ENCODE results near the gene MRPL45. TPM values are rescaled to one million over a fixed set of nuclear protein-coding genes. Genes with fewer than 3 reads are reported as not detected.

Gene MRPL45
- total and polyA plus RNA-seq, 4 donors, result 14.4 to 38.9 (median 27.2) TPM

GRCh38 chr17:38338535-38338934, 41.6 kb downstream of the MRPL45 start:
- 90 to 97% methylated on average over 4 of the region's 4 CpGs for WGBS, 2 donors
- no peak for ATAC-seq (ENCODE audit: low FRiP score)

DNA sequence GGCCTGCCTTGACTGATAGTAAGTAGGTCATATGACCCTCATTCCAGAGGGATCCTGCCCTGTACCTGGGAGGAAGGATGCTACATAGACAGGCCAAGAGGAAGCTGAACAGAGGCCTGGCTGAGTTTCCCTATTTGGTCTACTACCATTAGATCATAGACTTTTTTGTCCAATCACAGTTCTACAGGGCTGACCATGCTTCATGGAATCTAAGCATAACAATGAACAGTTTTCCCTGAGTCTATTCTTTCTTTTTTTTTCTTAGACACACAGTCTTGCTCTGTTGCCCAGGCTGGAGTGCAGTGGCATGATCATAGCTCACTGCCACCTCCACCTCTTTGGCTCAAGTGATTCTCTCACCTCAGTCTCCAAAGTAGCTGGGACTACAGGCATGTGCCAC, 42.9 kb downstream of the MRPL45 start:
- Histone ChIP-seq H3K9me3 (ENCODE audit: control insufficient read depth, low read length) (no peaks in the 10 kb centered on the region), H3K36me3 (ENCODE audit: control insufficient read depth in 1 of 2, insufficient read depth in 2 of 2, low read length in 1 of 2) (no peaks in the 10 kb centered on the region), H3K27me3 (ENCODE audit: control insufficient read depth in 1 of 2, insufficient read depth in 2 of 2, low read length in 1 of 2) (no peaks in the 10 kb centered on the region), H3K27ac (ENCODE audit: low read depth in 1 of 2, low read length in 2 of 2) (no peak overlapping the region), H3K4me3 (ENCODE audit: low read length in 2 of 2) (no peak overlapping the region), H3K4me1 (ENCODE audit: control insufficient read depth in 1 of 2, insufficient read depth in 2 of 2, low read length in 2 of 2) (no peaks in the 10 kb centered on the region)
- ATAC-seq (ENCODE audit: low FRiP score) (no peak), DNase-seq (peak in 1 of 2 donors; percentile 0)
- intact Hi-C loops (cut with DNase I), result no loop called here

More at GRCh38 chr17:38338535-38338934, 41.6 kb downstream of the MRPL45 start:
- DNase-seq, result peak in 1 of 2 donors; percentile 31
- no peaks in the 10 kb centered on the region for H3K9me3 ChIP-seq (ENCODE audit: control insufficient read depth, low read length)
- no peak overlapping the region for H3K4me3 ChIP-seq (ENCODE audit: low read length in 2 of 2)
- intact Hi-C loops (cut with DNase I), result no loop called here
- H3K27me3 ChIP-seq (ENCODE audit: control insufficient read depth in 1 of 2, insufficient read depth in 2 of 2, low read length in 1 of 2), result no peaks in the 10 kb centered on the region
- no peaks in the 10 kb centered on the region for H3K36me3 ChIP-seq (ENCODE audit: control insufficient read depth in 1 of 2, insufficient read depth in 2 of 2, low read length in 1 of 2)
- no peaks in the 10 kb centered on the region for H3K4me1 ChIP-seq (ENCODE audit: control insufficient read depth in 1 of 2, insufficient read depth in 2 of 2, low read length in 2 of 2)
- no peak overlapping the region for H3K27ac ChIP-seq (ENCODE audit: low read depth in 1 of 2, low read length in 2 of 2)

DNA sequence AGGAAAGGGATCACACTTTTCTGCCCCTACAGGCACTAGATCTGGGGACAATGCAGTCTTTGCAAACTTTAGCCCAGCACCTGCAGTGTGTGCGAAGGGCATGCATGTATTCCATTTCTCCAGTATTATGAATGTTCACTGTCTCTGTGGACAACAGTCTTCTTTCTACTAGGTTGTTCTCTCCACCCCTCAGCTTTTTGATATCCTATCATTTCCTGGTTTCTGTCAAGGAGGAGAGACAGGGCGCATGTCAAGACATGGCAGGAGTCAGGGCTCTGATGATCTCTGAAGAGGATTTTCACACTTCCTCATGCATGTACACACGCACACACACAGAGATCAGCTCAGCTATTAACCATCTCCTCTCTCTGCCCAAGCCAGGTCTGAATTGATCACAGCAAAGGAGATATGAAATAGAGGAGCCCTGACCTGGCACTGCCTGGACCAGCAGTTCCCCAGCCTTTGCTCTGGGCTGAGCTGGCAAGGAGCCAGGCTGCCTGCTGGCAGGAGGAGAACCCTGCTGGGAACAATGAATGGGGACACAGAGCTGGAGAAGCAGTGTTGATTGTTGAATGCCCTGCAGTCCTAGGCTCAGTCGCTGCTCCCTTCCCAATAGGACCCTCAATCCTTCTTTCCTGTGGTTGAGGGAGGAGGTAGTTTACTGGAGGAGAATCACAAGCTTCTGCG, 44.2 kb downstream of the MRPL45 start:
- no peak overlapping the region for H3K4me3 ChIP-seq (ENCODE audit: low read length in 2 of 2)
- H3K4me1 ChIP-seq (ENCODE audit: control insufficient read depth in 1 of 2, insufficient read depth in 2 of 2, low read length in 2 of 2), result no peaks in the 10 kb centered on the region
- H3K36me3 ChIP-seq (ENCODE audit: control insufficient read depth in 1 of 2, insufficient read depth in 2 of 2, low read length in 1 of 2), result no peaks in the 10 kb centered on the region
- DNase-seq (peak in 1 of 2 donors; percentile 79), ATAC-seq (ENCODE audit: low FRiP score) (no peak)
- intact Hi-C loops (cut with DNase I), result no loop called here
- H3K9me3 ChIP-seq (ENCODE audit: control insufficient read depth, low read length), result no peaks in the 10 kb centered on the region
- 60 to 64% methylated on average over 5 of the region's 5 CpGs for WGBS, 2 donors
- H3K27me3 ChIP-seq (ENCODE audit: control insufficient read depth in 1 of 2, insufficient read depth in 2 of 2, low read length in 1 of 2), result no peaks in the 10 kb centered on the region
- H3K27ac ChIP-seq (ENCODE audit: low read depth in 1 of 2, low read length in 2 of 2), result no peak overlapping the region

DNA sequence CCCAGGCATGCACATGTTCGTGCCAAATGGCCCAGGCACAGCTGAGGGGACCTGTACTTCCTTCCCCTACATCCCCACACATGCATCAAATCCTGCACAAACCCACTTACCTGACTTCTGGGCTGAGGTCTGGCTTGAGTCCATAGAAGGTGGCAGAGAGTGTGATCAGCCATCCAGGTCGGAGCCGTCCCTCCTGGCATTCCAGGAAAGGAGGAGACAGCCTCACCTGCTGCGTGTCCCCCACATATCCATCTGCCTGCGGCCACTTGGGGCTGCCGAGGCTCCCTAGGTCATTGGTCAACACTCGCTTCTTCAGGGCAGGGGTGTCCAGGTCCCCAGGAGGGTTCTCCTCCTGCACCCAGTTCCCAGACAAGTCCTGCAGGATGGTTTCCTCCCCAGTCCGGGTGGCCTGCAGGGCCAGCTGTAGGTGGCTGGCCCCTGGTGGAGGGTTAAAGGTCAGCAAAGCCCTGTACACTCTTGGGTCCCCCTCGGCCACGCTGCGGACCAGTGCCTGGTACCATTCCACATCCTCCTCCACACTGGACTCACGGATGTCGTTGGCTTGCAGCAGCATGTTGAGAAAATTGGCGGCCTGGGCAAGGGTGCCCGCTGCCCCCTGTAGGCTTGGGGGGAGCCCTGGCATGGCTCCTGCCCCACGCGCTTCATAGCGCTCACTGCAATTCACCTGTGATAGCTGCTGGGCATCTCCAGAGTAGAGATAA, 46.1 kb downstream of the MRPL45 start:
- H3K27me3 ChIP-seq (ENCODE audit: control insufficient read depth in 1 of 2, insufficient read depth in 2 of 2, low read length in 1 of 2), result no peaks in the 10 kb centered on the region
- no peak overlapping the region for H3K4me3 ChIP-seq (ENCODE audit: low read length in 2 of 2)
- peak in 1 of 2 donors; percentile 43 for DNase-seq
- H3K27ac ChIP-seq (ENCODE audit: low read depth in 1 of 2, low read length in 2 of 2), result no peak overlapping the region
- no peaks in the 10 kb centered on the region for H3K36me3 ChIP-seq (ENCODE audit: control insufficient read depth in 1 of 2, insufficient read depth in 2 of 2, low read length in 1 of 2)
- no peaks in the 10 kb centered on the region for H3K9me3 ChIP-seq (ENCODE audit: control insufficient read depth, low read length)
- no peak for ATAC-seq (ENCODE audit: low FRiP score)
- H3K4me1 ChIP-seq (ENCODE audit: control insufficient read depth in 1 of 2, insufficient read depth in 2 of 2, low read length in 2 of 2), result no peaks in the 10 kb centered on the region
- intact Hi-C loops (cut with DNase I), result no loop called here
- 90% methylated on average over 18 of the region's 18 CpGs for WGBS, 2 donors

DNA sequence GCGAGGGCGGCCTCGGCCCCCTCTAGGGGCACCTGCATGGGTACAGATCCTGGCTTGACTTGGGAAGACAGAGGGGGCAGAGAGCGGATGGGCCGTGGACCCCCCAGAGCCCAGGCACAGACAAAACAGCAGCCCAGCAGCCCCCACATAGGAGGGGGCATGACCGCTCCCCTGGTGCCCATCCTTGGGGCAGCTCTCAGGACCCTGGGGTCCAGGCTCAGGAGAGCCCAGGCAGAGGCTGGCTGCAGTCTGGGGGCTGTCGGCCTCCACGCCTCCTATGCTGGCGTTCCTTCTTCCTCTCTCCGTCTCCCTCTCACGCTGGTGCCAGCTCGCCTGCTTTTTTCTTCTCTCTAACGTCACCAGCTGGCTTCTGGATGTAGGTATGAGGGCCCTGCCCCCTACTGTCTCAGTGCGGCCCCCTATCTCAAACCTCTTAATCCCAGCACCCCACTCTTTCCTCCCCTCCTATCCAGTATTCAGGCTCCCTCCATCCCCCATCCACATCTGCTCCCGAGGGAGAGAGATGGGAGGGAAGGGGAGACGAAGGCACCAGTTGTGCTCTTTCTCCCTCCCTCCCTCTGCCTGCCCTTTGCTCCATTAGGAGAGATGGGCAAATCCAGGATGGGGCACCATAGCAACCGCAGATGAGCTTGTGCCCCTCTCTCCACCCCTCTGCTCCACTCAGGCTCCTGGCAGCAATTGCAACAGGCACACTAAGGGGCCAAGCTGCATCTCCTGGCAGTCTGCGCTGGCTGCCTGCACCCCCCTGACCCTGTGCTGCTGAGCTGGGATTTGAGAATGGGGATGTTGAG, 46.8 kb downstream of the MRPL45 start, which contains the start of gene GPR179:
GPR179 (minus strand) TSS at position 349 of the 812 bp plus-strand sequence; CDS start at position 182, 167 bp downstream.
- Histone ChIP-seq H3K36me3 (ENCODE audit: control insufficient read depth in 1 of 2, insufficient read depth in 2 of 2, low read length in 1 of 2) (no peaks in the 10 kb centered on the region), H3K4me3 (ENCODE audit: low read length in 2 of 2) (no peak within 1 kb of the TSS), H3K9me3 (ENCODE audit: control insufficient read depth, low read length) (no peaks in the 10 kb centered on the region), H3K27me3 (ENCODE audit: control insufficient read depth in 1 of 2, insufficient read depth in 2 of 2, low read length in 1 of 2) (no peaks in the 10 kb centered on the region), H3K4me1 (ENCODE audit: control insufficient read depth in 1 of 2, insufficient read depth in 2 of 2, low read length in 2 of 2) (no peaks in the 10 kb centered on the region), H3K27ac (ENCODE audit: low read depth in 1 of 2, low read length in 2 of 2) (no peak within 1 kb of the TSS)
- intact Hi-C loops (cut with DNase I), result no loop called here
- DNase-seq (no peak), ATAC-seq (ENCODE audit: low FRiP score) (no peak)
- WGBS, 2 donors, result 67 to 70% methylated on average over 18 of the region's 18 CpGs

- Histone ChIP-seq H3K27me3 (ENCODE audit: control insufficient read depth in 1 of 2, insufficient read depth in 2 of 2, low read length in 1 of 2) (no peaks in the 10 kb centered on the region), H3K4me1 (ENCODE audit: control insufficient read depth in 1 of 2, insufficient read depth in 2 of 2, low read length in 2 of 2) (no peaks in the 10 kb centered on the region), H3K4me3 (ENCODE audit: low read length in 2 of 2) (no peak overlapping the region), H3K36me3 (ENCODE audit: control insufficient read depth in 1 of 2, insufficient read depth in 2 of 2, low read length in 1 of 2) (no peaks in the 10 kb centered on the region), H3K9me3 (ENCODE audit: control insufficient read depth, low read length) (no peaks in the 10 kb centered on the region), H3K27ac (ENCODE audit: low read depth in 1 of 2, low read length in 2 of 2) (no peak overlapping the region)
- WGBS, 2 donors, result 87 to 91% methylated on average over 3 of the region's 3 CpGs
- intact Hi-C loops (cut with DNase I), result no loop called here
- no peak for ATAC-seq (ENCODE audit: low FRiP score)
- no peak for DNase-seq
Observed at GRCh38 chr17:38344420-38344745, 47.4 kb downstream of the MRPL45 start.

GRCh38 chr17:38345743-38346142, 48.8 kb downstream of the MRPL45 start:
- Histone ChIP-seq H3K9me3 (ENCODE audit: control insufficient read depth, low read length) (no peaks in the 10 kb centered on the region), H3K4me3 (ENCODE audit: low read length in 2 of 2) (no peak overlapping the region), H3K4me1 (ENCODE audit: control insufficient read depth in 1 of 2, insufficient read depth in 2 of 2, low read length in 2 of 2) (no peaks in the 10 kb centered on the region), H3K27ac (ENCODE audit: low read depth in 1 of 2, low read length in 2 of 2) (no peak overlapping the region), H3K27me3 (ENCODE audit: control insufficient read depth in 1 of 2, insufficient read depth in 2 of 2, low read length in 1 of 2) (no peaks in the 10 kb centered on the region), H3K36me3 (ENCODE audit: control insufficient read depth in 1 of 2, insufficient read depth in 2 of 2, low read length in 1 of 2) (no peaks in the 10 kb centered on the region)
- no peak for ATAC-seq (ENCODE audit: low FRiP score)
- intact Hi-C loops (cut with DNase I), result no loop called here
- WGBS, 2 donors, result 94 to 97% methylated on average over 7 of the region's 7 CpGs
- no peak for DNase-seq

DNA sequence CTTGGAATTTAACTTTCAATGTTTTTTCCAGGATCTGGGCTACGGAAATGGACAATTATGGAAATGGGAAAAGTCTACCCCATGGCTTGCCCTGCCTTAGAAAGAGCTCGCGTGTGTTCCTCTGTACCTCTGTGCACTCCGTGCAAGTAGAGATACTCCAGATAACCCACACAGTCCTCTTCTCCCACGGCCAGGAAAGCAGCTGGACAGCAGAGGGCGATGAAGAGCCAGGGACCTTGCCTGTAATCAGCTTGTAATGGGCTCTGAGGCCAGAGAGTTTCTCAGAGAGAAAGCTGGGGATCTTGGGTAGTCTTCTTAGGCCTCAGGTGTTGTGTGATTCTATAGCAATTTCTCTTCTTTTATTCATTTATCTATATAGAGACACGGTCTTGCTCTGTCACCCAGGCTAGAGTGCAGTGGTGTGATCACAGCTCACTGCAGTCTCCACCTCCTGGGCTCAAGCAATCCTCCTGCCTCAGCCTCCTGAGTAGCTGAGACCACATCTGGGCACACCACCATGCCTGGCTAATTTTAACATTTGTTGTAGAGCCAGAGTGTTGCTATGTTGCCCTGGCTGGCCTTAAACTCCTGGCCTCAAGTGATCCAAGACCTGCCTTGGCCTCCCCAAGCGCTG, 52.2 kb downstream of the MRPL45 start:
- H3K4me3 ChIP-seq (ENCODE audit: low read length in 2 of 2), result no peak overlapping the region
- H3K4me1 ChIP-seq (ENCODE audit: control insufficient read depth in 1 of 2, insufficient read depth in 2 of 2, low read length in 2 of 2), result peaks cover 2 to 3% of the 10 kb centered on the region in 2 donors
- H3K27me3 ChIP-seq (ENCODE audit: control insufficient read depth in 1 of 2, insufficient read depth in 2 of 2, low read length in 1 of 2), result no peaks in the 10 kb centered on the region
- ATAC-seq (ENCODE audit: low FRiP score), result peak; percentile 68
- H3K9me3 ChIP-seq (ENCODE audit: control insufficient read depth, low read length), result no peaks in the 10 kb centered on the region
- H3K27ac ChIP-seq (ENCODE audit: low read depth in 1 of 2, low read length in 2 of 2), result peak overlapping the region in 1 of 2 donors; percentile 58
- DNase-seq, result peak; percentile 89 to 95
- WGBS, 2 donors, result 16% methylated on average over 8 of the region's 8 CpGs
- intact Hi-C loops (cut with DNase I), result loop anchor here (1.0 kb wide), 2 partner anchors 65 to 66 kb away; no protein-coding TSS in a partner anchor
- no peaks in the 10 kb centered on the region for H3K36me3 ChIP-seq (ENCODE audit: control insufficient read depth in 1 of 2, insufficient read depth in 2 of 2, low read length in 1 of 2)
